ENCODE results near the gene PRR36.
"Not testable (repeated sequence)": the region's sequence is repeated elsewhere in the genome, so short reads cannot be mapped to it uniquely, and the experiment has no call there.

PRR36 gene

GRCh38 chr19:7870571-7871436 lies 3.4 kb downstream of the PRR36 start:
- DNase-seq: peak; percentile 42 to 63 (median 50)

GRCh38 chr19:7869910-7870511 lies 4.2 kb downstream of the PRR36 start:
- peak in 1 of 3 donors; percentile 45 for DNase-seq

- DNase-seq: peak; percentile 33 to 72 (median 43)
Observed at GRCh38 chr19:7869453-7869909, 4.7 kb downstream of the PRR36 start.

GRCh38 chr19:7868671-7869452 lies 5.3 kb downstream of the PRR36 start:
- DNase-seq: peak; percentile 75 to 89 (median 77)

- DNase-seq: peak in 1 of 3 donors; percentile 19
Observed at GRCh38 chr19:7868326-7868670, 5.9 kb downstream of the PRR36 start.

GRCh38 chr19:7867092-7867844 lies 6.9 kb downstream of the PRR36 start:
- DNase-seq: no peak

GRCh38 chr19:7866399-7867091 lies 7.6 kb downstream of the PRR36 start:
- DNase-seq: no peak

GRCh38 chr19:7865262-7865911 lies 8.8 kb downstream of the PRR36 start:
- no peak for DNase-seq

GRCh38 chr19:7864690-7865074 lies 9.5 kb downstream of the PRR36 start:
- DNase-seq: no peak

GRCh38 chr19:7863971-7864689 lies 10.1 kb downstream of the PRR36 start:
- no peak for DNase-seq

GRCh38 chr19:7863157-7863970 lies 10.8 kb downstream of the PRR36 start:
- no peak for DNase-seq

- peak; percentile 48 to 86 (median 63) for DNase-seq
Observed at GRCh38 chr19:7862413-7862951, 11.7 kb downstream of the PRR36 start.

GRCh38 chr19:7861619-7862412 lies 12.4 kb downstream of the PRR36 start:
- DNase-seq: peak in 2 of 3 donors; percentile 20 to 50

GRCh38 chr19:7860714-7861618 lies 13.2 kb downstream of the PRR36 start:
- no peak for DNase-seq

GRCh38 chr19:7859831-7860713 lies 14.1 kb downstream of the PRR36 start:
- no peak for DNase-seq

GRCh38 chr19:7859087-7859486 lies 15.1 kb downstream of the PRR36 start:
- not testable (repeated sequence) for DNase-seq

Measured in suppressor macrophage treated with lipopolysaccharide for 1 hour (primary cell).